ENCODE results near the gene METAP1.
"Not testable (repeated sequence)": the region's sequence is repeated elsewhere in the genome, so short reads cannot be mapped to it uniquely, and the experiment has no call there.

METAP1 gene

GRCh38 chr4:98995183-98996055 is at the start of gene METAP1:
TSS of gene METAP1 (plus strand) at chr4:98995721. CDS start at chr4:98995754, 33 bp downstream.
- peak; percentile 72 to 98 (median 93) for DNase-seq

- DNase-seq: no peak
Measured at GRCh38 chr4:98946359-98946758, 49.2 kb upstream of the METAP1 start.

GRCh38 chr4:98950925-98951324 is 44.6 kb upstream of the METAP1 start:
- DNase-seq: no peak

GRCh38 chr4:98951710-98952109 is 43.8 kb upstream of the METAP1 start:
- DNase-seq: no peak

GRCh38 chr4:98955229-98955628 is 40.3 kb upstream of the METAP1 start:
- no peak for DNase-seq

- no peak for DNase-seq
Measured at GRCh38 chr4:98958065-98958464, 37.5 kb upstream of the METAP1 start.

- no peak for DNase-seq
Measured at GRCh38 chr4:98959411-98959810, 36.1 kb upstream of the METAP1 start.

GRCh38 chr4:98961770-98962169 is 33.8 kb upstream of the METAP1 start:
- DNase-seq: no peak

- peak in 13 of 56 donors; percentile 1 to 42 (median 5) for DNase-seq
Measured at GRCh38 chr4:98963538-98964433, 31.7 kb upstream of the METAP1 start.

- no peak for DNase-seq
Measured at GRCh38 chr4:98966926-98967325, 28.6 kb upstream of the METAP1 start.

- no peak for DNase-seq
Measured at GRCh38 chr4:98967786-98968329, 27.7 kb upstream of the METAP1 start.

GRCh38 chr4:98969878-98970785 is 25.4 kb upstream of the METAP1 start:
- DNase-seq: no peak

- DNase-seq: no peak
Measured at GRCh38 chr4:98976716-98977115, 18.8 kb upstream of the METAP1 start.

GRCh38 chr4:98977557-98977956 is 18.0 kb upstream of the METAP1 start:
- no peak for DNase-seq

- no peak for DNase-seq
Measured at GRCh38 chr4:98987720-98988119, 7.8 kb upstream of the METAP1 start.

GRCh38 chr4:98992835-98993234 is 2.7 kb upstream of the METAP1 start:
- not testable (repeated sequence) for DNase-seq

- no peak for DNase-seq
Measured at GRCh38 chr4:98993419-98994071, 2.0 kb upstream of the METAP1 start.

GRCh38 chr4:98994474-98995182 is 893 bp upstream of the METAP1 start:
- no peak for DNase-seq

- peak in 16 of 56 donors; percentile 16 to 57 (median 28) for DNase-seq
Measured at GRCh38 chr4:98996056-98996764, 689 bp downstream of the METAP1 start.

Measured in nucleus accumbens (tissue), 56 donors.